Measurements from ENCODE around the gene MIA. TPM values are rescaled to one million over a fixed set of nuclear protein-coding genes. Genes with fewer than 3 reads are reported as not detected.

The MIA gene
- total and polyA plus RNA-seq, 8 donors: 0.89 to 6.7 (median 3.6) TPM; not detected in 1

Other genes starting within 250 kb of the MIA start
- gene SHKBP1, start 198.6 kb upstream of the MIA start, total RNA-seq: 100 to 1,000 TPM in 1 of 2 donors, 10 to 100 TPM in 1; 73.9 to 122 TPM
- 10 to 100 TPM; 33.6 to 48.6 (median 42.0) TPM for gene SHKBP1, start 198.6 kb upstream of the MIA start, polyA plus RNA-seq (ENCODE audit: insufficient read length in 6 of 6)
- gene LTBP4, start 174.2 kb upstream of the MIA start, total RNA-seq: 100 to 1,000 TPM; 151 to 181 TPM
- 100 to 1,000 TPM; 294 to 519 (median 368) TPM for gene LTBP4, start 174.2 kb upstream of the MIA start, polyA plus RNA-seq (ENCODE audit: insufficient read length in 6 of 6)
- gene NUMBL, start 84.9 kb upstream of the MIA start, total RNA-seq: 10 to 100 TPM; 30.0 to 30.2 TPM
- gene NUMBL, start 84.9 kb upstream of the MIA start, polyA plus RNA-seq (ENCODE audit: insufficient read length in 6 of 6): 10 to 100 TPM; 12.8 to 18.1 (median 15.1) TPM
- gene COQ8B, start 58.6 kb upstream of the MIA start, total RNA-seq: 10 to 100 TPM; 39.2 to 48.1 TPM
- gene COQ8B, start 58.6 kb upstream of the MIA start, polyA plus RNA-seq (ENCODE audit: insufficient read length in 6 of 6): 10 to 100 TPM; 29.8 to 35.2 (median 33.0) TPM
- gene ITPKC, start 58.4 kb upstream of the MIA start, total RNA-seq: 10 to 100 TPM; 23.2 to 25.6 TPM
- gene ITPKC, start 58.4 kb upstream of the MIA start, polyA plus RNA-seq (ENCODE audit: insufficient read length in 6 of 6): 10 to 100 TPM; 10.2 to 14.5 (median 13.3) TPM
- 10 to 100 TPM; 15.1 to 17.6 TPM for gene ACTMAP, start 25.0 kb upstream of the MIA start, total RNA-seq
- gene ACTMAP, start 25.0 kb upstream of the MIA start, polyA plus RNA-seq (ENCODE audit: insufficient read length in 6 of 6): 10 to 100 TPM; 10.3 to 15.3 (median 12.9) TPM
- 10 to 100 TPM; 46.1 to 79.1 TPM for gene SNRPA, start 24.3 kb upstream of the MIA start, total RNA-seq
- 100 to 1,000 TPM; 102 to 126 (median 115) TPM for gene SNRPA, start 24.3 kb upstream of the MIA start, polyA plus RNA-seq (ENCODE audit: insufficient read length in 6 of 6)
- gene RAB4B, start 2.7 kb downstream of the MIA start, total RNA-seq: 10 to 100 TPM; 42.6 to 50.4 TPM
- 10 to 100 TPM; 11.1 to 18.1 (median 12.8) TPM for gene RAB4B, start 2.7 kb downstream of the MIA start, polyA plus RNA-seq (ENCODE audit: insufficient read length in 6 of 6)
- gene EGLN2, start 23.7 kb downstream of the MIA start, total RNA-seq: 100 to 1,000 TPM; 139 to 150 TPM
- 10 to 100 TPM; 57.0 to 81.1 (median 74.1) TPM for gene EGLN2, start 23.7 kb downstream of the MIA start, polyA plus RNA-seq (ENCODE audit: insufficient read length in 6 of 6)
- gene CYP2A6, start 74.9 kb downstream of the MIA start, total RNA-seq: under 1 TPM in 1 of 2 donors, not detected in 1; 0.31 TPM
- gene CYP2A6, start 74.9 kb downstream of the MIA start, polyA plus RNA-seq (ENCODE audit: insufficient read length in 6 of 6): 1 to 10 TPM in 2 of 6 donors, under 1 TPM in 4; 0.13 to 1.2 (median 0.62) TPM
- gene CYP2A7, start 106.7 kb downstream of the MIA start, total RNA-seq: not detected
- under 1 TPM; 0.18 to 0.49 (median 0.34) TPM for gene CYP2A7, start 106.7 kb downstream of the MIA start, polyA plus RNA-seq (ENCODE audit: insufficient read length in 6 of 6)
- gene CYP2B6, start 215.8 kb downstream of the MIA start, total RNA-seq: 1 to 10 TPM in 1 of 2 donors, under 1 TPM in 1; 0.73 to 1.1 TPM
- gene CYP2B6, start 215.8 kb downstream of the MIA start, polyA plus RNA-seq (ENCODE audit: insufficient read length in 6 of 6): under 1 TPM in 5 of 6 donors, not detected in 1; 0.08 to 0.43 (median 0.21) TPM